CD4-positive, alpha-beta T cell treated with Interferon gamma for 1 hour (primary cell): Measurements from ENCODE around the gene ANKS1B.
"Not testable (repeated sequence)": the region's sequence is repeated elsewhere in the genome, so short reads cannot be mapped to it uniquely, and the experiment has no call there.

Experiments used
- DNase-seq: peaks from one replicate; pipeline ENCODE4 v3.0.0-alpha.2; 2020

ANKS1B gene

GRCh38 chr12:99250091-99250490 is 734.6 kb downstream of the ANKS1B start:
- no peak for DNase-seq

- no peak for DNase-seq
Measured at GRCh38 chr12:99249543-99249942, 735.2 kb downstream of the ANKS1B start.

- DNase-seq = not testable (repeated sequence)
Measured at GRCh38 chr12:99237907-99238538, 746.7 kb downstream of the ANKS1B start.

GRCh38 chr12:99235381-99235780 is 749.4 kb downstream of the ANKS1B start:
- DNase-seq = no peak

- no peak for DNase-seq
Measured at GRCh38 chr12:99234702-99235101, 750.0 kb downstream of the ANKS1B start.

- no peak for DNase-seq
Measured at GRCh38 chr12:99232324-99232723, 752.4 kb downstream of the ANKS1B start.

- DNase-seq = no peak
Measured at GRCh38 chr12:99231031-99231430, 753.7 kb downstream of the ANKS1B start.

GRCh38 chr12:99224237-99224636 is 760.5 kb downstream of the ANKS1B start:
- DNase-seq = no peak

GRCh38 chr12:99223579-99223978 is 761.2 kb downstream of the ANKS1B start:
- DNase-seq = no peak

- no peak for DNase-seq
Measured at GRCh38 chr12:99213047-99213446, 771.7 kb downstream of the ANKS1B start.

- no peak for DNase-seq
Measured at GRCh38 chr12:99212275-99212674, 772.5 kb downstream of the ANKS1B start.

- DNase-seq = no peak
Measured at GRCh38 chr12:99205111-99205510, 779.6 kb downstream of the ANKS1B start.

- DNase-seq = no peak
Measured at GRCh38 chr12:99201906-99202645, 782.7 kb downstream of the ANKS1B start.

GRCh38 chr12:99200711-99201384 is 783.9 kb downstream of the ANKS1B start:
- DNase-seq = no peak

GRCh38 chr12:99195474-99195873 is 789.3 kb downstream of the ANKS1B start:
- no peak for DNase-seq

- no peak for DNase-seq
Measured at GRCh38 chr12:99192489-99192888, 792.2 kb downstream of the ANKS1B start.

GRCh38 chr12:99176871-99177270 is 807.9 kb downstream of the ANKS1B start:
- no peak for DNase-seq

- DNase-seq = no peak
Measured at GRCh38 chr12:99170461-99170860, 814.3 kb downstream of the ANKS1B start.

- DNase-seq = no peak
Measured at GRCh38 chr12:99170037-99170436, 814.7 kb downstream of the ANKS1B start.

GRCh38 chr12:99157946-99158345 is 826.8 kb downstream of the ANKS1B start:
- DNase-seq = no peak

- no peak for DNase-seq
Measured at GRCh38 chr12:99154983-99155336, 829.8 kb downstream of the ANKS1B start.

GRCh38 chr12:99154216-99154982 is 830.3 kb downstream of the ANKS1B start:
- DNase-seq = no peak

GRCh38 chr12:99153293-99153692 is 831.4 kb downstream of the ANKS1B start:
- no peak for DNase-seq
